Lung (tissue), 12 donors: ENCODE data around the gene POLR3E. TPM values are rescaled to one million over a fixed set of nuclear protein-coding genes. Genes with fewer than 3 reads are reported as not detected.

Experiments used
- ATAC-seq: fragments of 200-7000 bp; cut with Tn5 transposase; one replicate; pipeline ENCODE4 v1.9.1; 2020; ENCODE audit warnings: moderate number of reproducible peaks; ENCODE audit not compliant: insufficient read depth, low FRiP score
- DNase-seq, 3 donors: peaks; one replicate each; pipeline ENCODE4 v3.0.0-alpha.2; 2013 to 2017
- H3K27ac ChIP-seq, 2 donors: one replicate each; pipeline ENCODE4 v1.5.1; 2013; ENCODE audit warnings: mild to moderate bottlenecking in 2 of 2, moderate library complexity in 2 of 2, control low read depth in 1 of 2, inconsistent platforms in 1 of 2, low read depth in 1 of 2, low read length in 1 of 2
- H3K27me3 ChIP-seq, 3 donors: one replicate each; pipeline ENCODE4 v1.5.1; 2013; ENCODE audit warnings: low read length in 2 of 3; ENCODE audit not compliant: control insufficient read depth in 3 of 3, insufficient read depth in 3 of 3
- H3K36me3 ChIP-seq, 4 donors: one replicate each; pipeline ENCODE4 v1.5.1; 2013; ENCODE audit warnings: low read length in 4 of 4, mild to moderate bottlenecking in 1 of 4, moderate library complexity in 1 of 4; ENCODE audit not compliant: control insufficient read depth in 4 of 4, insufficient read depth in 4 of 4
- H3K4me1 ChIP-seq, 5 donors: one replicate each; pipeline ENCODE4 v1.5.1; 2013; ENCODE audit warnings: low read length in 5 of 5, mild to moderate bottlenecking in 2 of 5, moderate library complexity in 1 of 5; ENCODE audit not compliant: control insufficient read depth in 5 of 5, insufficient read depth in 5 of 5
- H3K4me3 ChIP-seq: one replicate; pipeline ENCODE4 v1.5.1; 2013; ENCODE audit warnings: mild to moderate bottlenecking, control low read depth, moderate library complexity
- H3K9ac ChIP-seq, 2 donors: one replicate each; pipeline ENCODE4 v1.5.1; 2013; ENCODE audit warnings: low read length in 2 of 2, control low read depth in 1 of 2; ENCODE audit not compliant: insufficient read depth in 1 of 2
- H3K9me3 ChIP-seq, 4 donors: one replicate each; pipeline ENCODE4 v1.5.1; 2013; ENCODE audit warnings: low read length in 3 of 4, mild to moderate bottlenecking in 1 of 4, moderate library complexity in 1 of 4; ENCODE audit not compliant: control insufficient read depth in 4 of 4, insufficient read depth in 3 of 4
- CTCF ChIP-seq: IDR thresholded peaks from 2 replicates; pipeline ENCODE4 v1.5.1; 2012; ENCODE audit warnings: mild to moderate bottlenecking; ENCODE audit errors: control extremely low read depth, extremely low read depth
- WGBS, 2 donors: extraction: QIAGEN DNeasy Blood & Tissue Kit; methylation state at CpG; one replicate each; pipeline ENCODE4 v1.1.7; 2013; 5-methylcytosine and 5-hydroxymethylcytosine counted together
- polyA plus RNA-seq, 2 donors: library from polyadenylated mRNA; stranded (reverse); fragments of 200-250 nt; gene quantifications; one replicate each; pipeline ENCODE4 v1.2.1, GENCODE V29; 2013
- total RNA-seq, 2 donors: library from RNA; depleted of rRNA in 1 of 2; stranded (reverse); fragments of >200 nt in 1 of 2; gene quantifications; one replicate each; pipeline ENCODE4 v1.2.1, GENCODE V29; 2014 to 2021
- donor health status: control.
- donor health status: control.
- donor health status: Bipolar disorder and iron deficiency.
- donor health status: healthy.
- donor health status: DM: yes; HTN: yes; CAD: no.

POLR3E gene
- total and polyA plus RNA-seq, 4 donors = 23.2 to 44.3 (median 34.0) TPM

DNA sequence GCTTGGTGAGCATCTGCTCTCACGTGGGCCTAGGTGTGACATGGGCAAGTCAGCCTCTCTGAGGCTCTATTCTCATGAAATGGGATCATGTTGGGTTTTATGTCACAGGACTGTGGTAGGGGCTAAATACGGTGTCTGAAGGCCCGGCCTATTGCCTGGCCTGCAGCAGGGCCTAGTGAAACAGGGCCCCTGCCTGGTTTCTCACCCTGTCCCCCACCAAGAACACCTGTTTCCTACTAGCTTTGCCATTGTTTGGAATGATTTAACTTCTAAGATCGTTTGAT is 29.1 kb downstream of the POLR3E start:
- H3K27me3 ChIP-seq = no peaks in the 10 kb centered on the region
- TF ChIP-seq CTCF = no peak
- H3K36me3 ChIP-seq = peaks cover 9 to 70% (median 20%) of the 10 kb centered on the region in 4 donors
- ATAC-seq (no peak), DNase-seq (no peak)
- H3K27ac ChIP-seq = no peak overlapping the region
- WGBS, 2 donors = 86 to 94% methylated on average over 4 of the region's 4 CpGs
- no peak overlapping the region for H3K4me3 ChIP-seq
- no peaks in the 10 kb centered on the region for H3K9me3 ChIP-seq
- no peak overlapping the region for H3K9ac ChIP-seq
- no peaks in the 10 kb centered on the region for H3K4me1 ChIP-seq

DNA sequence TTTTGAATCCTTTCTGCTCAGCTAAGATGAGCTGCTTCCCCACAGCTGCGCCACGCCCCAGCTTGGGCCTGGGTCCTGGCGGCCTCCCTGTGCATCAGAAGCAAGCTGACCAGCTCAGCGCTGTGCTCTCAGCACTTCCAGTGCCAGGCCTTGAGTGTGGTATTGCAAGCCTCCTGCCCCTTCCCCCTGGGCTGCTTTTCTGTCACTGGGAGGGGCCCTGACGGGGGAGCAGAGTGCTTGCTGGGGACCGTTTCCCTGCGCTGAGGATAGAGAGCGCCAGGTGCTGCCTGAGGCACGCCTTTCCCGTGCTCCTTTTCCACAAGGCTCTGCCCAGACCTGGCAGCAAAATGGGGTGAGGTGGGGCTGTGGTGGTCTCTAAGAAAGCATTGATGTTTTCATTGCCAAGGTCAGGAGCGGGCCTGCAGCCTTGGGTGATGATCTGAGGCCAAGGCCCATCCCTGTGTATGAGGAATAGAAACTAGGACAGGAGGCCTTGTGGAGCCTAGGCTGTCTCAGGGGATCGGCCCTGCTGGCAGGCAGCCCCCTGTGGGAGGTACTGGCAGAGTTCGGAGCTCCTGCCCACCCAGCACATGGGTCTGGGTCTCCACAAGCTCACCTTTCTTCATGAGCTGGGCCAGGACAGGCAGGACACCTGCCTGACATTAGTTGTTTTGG is 29.7 kb downstream of the POLR3E start:
- Histone ChIP-seq H3K9me3 (no peaks in the 10 kb centered on the region), H3K9ac (no peak overlapping the region), H3K27ac (no peak overlapping the region), H3K4me1 (no peaks in the 10 kb centered on the region), H3K4me3 (no peak overlapping the region), H3K27me3 (no peaks in the 10 kb centered on the region), H3K36me3 (peaks cover 11 to 68% (median 18%) of the 10 kb centered on the region in 4 donors)
- no peak for TF ChIP-seq CTCF
- ATAC-seq (no peak), DNase-seq (no peak)
- 94 to 96% methylated on average over 13 of the region's 13 CpGs for WGBS, 2 donors

GRCh38 chr16:22327446-22327775 is 30.2 kb downstream of the POLR3E start:
- ATAC-seq = no peak
- no peaks in the 10 kb centered on the region for H3K9me3 ChIP-seq
- H3K4me1 ChIP-seq = no peaks in the 10 kb centered on the region
- H3K27me3 ChIP-seq = no peaks in the 10 kb centered on the region
- no peak overlapping the region for H3K4me3 ChIP-seq
- H3K36me3 ChIP-seq = peaks cover 9 to 68% (median 20%) of the 10 kb centered on the region in 4 donors
- WGBS, 2 donors = 96 to 99% methylated on average over 6 of the region's 6 CpGs
- H3K27ac ChIP-seq = no peak overlapping the region
- DNase-seq = no peak
- no peak overlapping the region for H3K9ac ChIP-seq
- TF ChIP-seq CTCF = no peak
